K562 (cell line): Measurements from ENCODE around the gene KCNMB1. TPM values are rescaled to one million over a fixed set of nuclear protein-coding genes. Genes with fewer than 3 reads are reported as not detected.

ENCODE experiments used
- BRF2 ChIP-seq: IDR thresholded peaks from 3 replicates; pipeline ENCODE4 v1.6.1; 2011; ENCODE audit warnings: borderline replicate concordance, mild to moderate bottlenecking; ENCODE audit not compliant: insufficient read length, insufficient read depth
- CBFB ChIP-seq: sonication (generic); formaldehyde crosslinking; IDR thresholded peaks from 2 replicates; pipeline ENCODE4 v1.4.0; 2020; ENCODE audit warnings: mild to moderate bottlenecking, missing genetic modification reagents
- CBX3 ChIP-seq, 2 experiments: IDR thresholded peaks; 1 replicate in 1 of 2; 2 replicates in 1 of 2; pipeline ENCODE4 v1.6.1; 2012; ENCODE audit warnings: inconsistent platforms in 2 of 2, low read length in 2 of 2, borderline replicate concordance in 1 of 2, control low read depth in 1 of 2
- FOXA3 ChIP-seq, 2 experiments: fragments of 450-650 bp in 1 of 2; sonication (generic) in 1 of 2; formaldehyde crosslinking; IDR thresholded peaks in 1 of 2; conservative IDR thresholded peaks in 1 of 2; 2 replicates each; pipeline versions ENCODE4 v1.4.0 to v1.8.0; 2020 to 2022; ENCODE audit warnings: mild to moderate bottlenecking in 2 of 2, missing genetic modification reagents in 1 of 2
- GATA2 ChIP-seq: sonication (generic); formaldehyde crosslinking; IDR thresholded peaks from 2 replicates; pipeline ENCODE4 v1.4.0; 2020; ENCODE audit warnings: mild to moderate bottlenecking, missing genetic modification reagents
- GTF3C2 ChIP-seq: IDR thresholded peaks from 3 replicates; pipeline ENCODE4 v1.6.1; 2011; ENCODE audit warnings: borderline replicate concordance, mild to moderate bottlenecking, moderate library complexity; ENCODE audit not compliant: insufficient read length; ENCODE audit errors: extremely low read depth
- KLF16 ChIP-seq: IDR thresholded peaks from 2 replicates; pipeline ENCODE4 v1.6.1; 2016; ENCODE audit warnings: antibody characterized with exemption
- NCOR1 ChIP-seq: fragments of 450-650 bp; IDR thresholded peaks from 2 replicates; pipeline ENCODE4 v1.6.1; 2016; ENCODE audit warnings: mild to moderate bottlenecking, moderate library complexity
- POLR2AphosphoS2 ChIP-seq: IDR thresholded peaks from 2 replicates; pipeline ENCODE4 v1.6.1; 2012; ENCODE audit warnings: low read length, improper control_type of control experiment
- RBBP5 ChIP-seq: fragments of 200-600 bp; sonication (generic); IDR thresholded peaks from 2 replicates; pipeline ENCODE4 v1.6.1; 2012; ENCODE audit warnings: borderline replicate concordance, mild to moderate bottlenecking, low read length, control low read depth, inconsistent platforms; ENCODE audit not compliant: insufficient read depth, poor library complexity, severe bottlenecking
- TBP ChIP-seq: optimal IDR thresholded peaks from 2 replicates; pipeline ENCODE3; 2011; ENCODE audit warnings: low read depth, low read length, improper control_type of control experiment
- ZFP91 ChIP-seq: sonication (generic); formaldehyde crosslinking; IDR thresholded peaks from 2 replicates; pipeline ENCODE4 v1.8.0; 2022; ENCODE audit warnings: mild to moderate bottlenecking, missing genetic modification reagents
- ZNF212 ChIP-seq: fragments of 450-650 bp; formaldehyde crosslinking; IDR thresholded peaks from 2 replicates; pipeline ENCODE4 v1.4.0; 2020; ENCODE audit warnings: mild to moderate bottlenecking
- polyA plus RNA-seq, 8 experiments: library from polyadenylated mRNA; depleted of rRNA in 4 of 8; stranded (reverse) in 5 of 8; unstranded in 3 of 8; fragments of >200 nt; fragmentation: Nextera tagmentation in 2 of 8; fragmentation: Illumina TruSeq in 1 of 8; extraction: Ambion mirVana in 2 of 8; extraction: Trizol in 1 of 8; gene quantifications; 2 replicates each; pipeline versions ENCODE4 v1.2.1 to v1.2.3, GENCODE V29; 2011 to 2014; ENCODE audit warnings: inconsistent platforms in 1 of 8, missing spikeins in 1 of 8
- total RNA-seq, 7 experiments: library from RNA; depleted of rRNA in 6 of 7; stranded (reverse); fragments of >200 nt in 6 of 7; fragmentation: Illumina TruSeq in 2 of 7; extraction: Trizol in 2 of 7; gene quantifications; 2 replicates each; pipeline versions ENCODE4 v1.2.1 to v1.2.3, GENCODE V29; 2011 to 2021; ENCODE audit warnings: low replicate concordance in 1 of 7

KCNMB1 gene
- total and polyA plus RNA-seq, 9 of the 15 experiments (the other 6 are each of a cell fraction or from before 2014, with no cell fraction given): not detected

- TF ChIP-seq ZFP91 (CRISPR knock-in tag) (no peak), CBX3 (IDR thresholded peaks at IDR 0.05; ENCODE audit: borderline replicate concordance in 1 of 2, low read length in 2 of 2) (no peak), RBBP5 (no peak), FOXA3 (CRISPR knock-in tag; conservative IDR thresholded peaks at IDR 0.05 in 1 of 2, IDR thresholded peaks at IDR 0.05 in 1 of 2) (no peak), POLR2AphosphoS2 (no peak), GTF3C2 (no peak), BRF2 (no peak), NCOR1 (no peak), KLF16 (no peak), GATA2 (CRISPR knock-in tag) (no peak), TBP (no peak), CBFB (CRISPR knock-in tag) (no peak), ZNF212 (CRISPR knock-in tag) (no peak)
Observed at GRCh38 chr5:170393958-170394357, 4.8 kb upstream of the KCNMB1 start (continued).
